HG02870 (cell line): ENCODE data around the gene FGF8.

Experiments used
- ATAC-seq: cut with Tn5 transposase; IDR thresholded peaks from one replicate; pipeline ENCODE4 v1.9.1; 2021; ENCODE audit warnings: mild to moderate bottlenecking, moderate library complexity; ENCODE audit not compliant: unreplicated experiment

The FGF8 gene

GRCh38 chr10:101770331-101771215, 5.3 kb downstream of the FGF8 start:
- no peak for ATAC-seq

DNA sequence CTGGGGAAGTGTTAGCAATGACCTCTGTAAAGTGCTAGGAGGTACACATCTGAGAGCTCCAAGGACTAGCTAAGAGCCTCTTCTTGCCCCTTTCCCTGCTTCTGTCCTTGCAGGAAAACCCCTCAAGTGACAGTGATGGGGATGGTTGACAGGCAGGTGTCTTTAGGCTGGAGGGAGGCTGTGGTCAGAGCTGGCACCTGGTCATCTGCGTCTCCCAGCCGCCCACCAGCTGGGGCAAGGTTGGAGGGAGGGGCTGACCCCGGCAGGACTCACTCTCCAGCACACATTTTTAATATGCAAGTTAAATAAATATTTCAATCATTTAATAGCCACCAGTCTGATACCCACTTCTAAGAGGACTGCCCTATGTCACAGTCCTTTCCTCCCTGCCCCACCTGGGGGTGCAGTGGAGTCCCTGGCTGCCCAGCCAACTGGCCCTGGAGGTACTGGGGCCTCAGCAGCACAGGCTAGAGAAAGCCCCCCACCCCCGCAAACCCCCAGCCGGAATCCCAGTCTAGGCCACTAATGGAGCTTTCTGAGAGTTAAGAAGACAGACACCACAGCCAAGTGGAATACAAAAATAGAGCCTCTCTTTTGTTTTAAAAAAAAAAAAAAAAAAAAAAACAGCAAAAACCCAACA, 6.3 kb downstream of the FGF8 start:
- ATAC-seq = no peak

- ATAC-seq = no peak
Observed at GRCh38 chr10:101768791-101769170, 7.1 kb downstream of the FGF8 start.

- no peak for ATAC-seq
Observed at GRCh38 chr10:101767966-101768790, 7.7 kb downstream of the FGF8 start.

DNA sequence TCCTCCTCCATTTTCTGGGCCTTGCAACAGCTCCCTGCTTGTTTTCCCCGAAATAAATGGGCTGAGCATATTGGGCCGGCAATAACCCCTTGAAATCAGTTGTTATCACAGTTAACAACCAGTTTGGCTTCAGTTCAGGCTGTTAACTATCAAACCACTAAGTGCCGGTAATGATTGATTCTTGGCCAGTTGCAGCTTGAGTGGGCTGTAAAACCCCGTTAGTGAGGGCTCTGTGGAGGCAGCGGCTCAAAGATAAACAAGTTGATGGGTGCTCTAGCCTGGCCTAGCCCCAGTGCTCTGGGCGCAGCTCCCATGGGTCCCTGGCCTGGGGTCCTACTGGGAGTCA, 8.3 kb downstream of the FGF8 start:
- ATAC-seq = no peak

DNA sequence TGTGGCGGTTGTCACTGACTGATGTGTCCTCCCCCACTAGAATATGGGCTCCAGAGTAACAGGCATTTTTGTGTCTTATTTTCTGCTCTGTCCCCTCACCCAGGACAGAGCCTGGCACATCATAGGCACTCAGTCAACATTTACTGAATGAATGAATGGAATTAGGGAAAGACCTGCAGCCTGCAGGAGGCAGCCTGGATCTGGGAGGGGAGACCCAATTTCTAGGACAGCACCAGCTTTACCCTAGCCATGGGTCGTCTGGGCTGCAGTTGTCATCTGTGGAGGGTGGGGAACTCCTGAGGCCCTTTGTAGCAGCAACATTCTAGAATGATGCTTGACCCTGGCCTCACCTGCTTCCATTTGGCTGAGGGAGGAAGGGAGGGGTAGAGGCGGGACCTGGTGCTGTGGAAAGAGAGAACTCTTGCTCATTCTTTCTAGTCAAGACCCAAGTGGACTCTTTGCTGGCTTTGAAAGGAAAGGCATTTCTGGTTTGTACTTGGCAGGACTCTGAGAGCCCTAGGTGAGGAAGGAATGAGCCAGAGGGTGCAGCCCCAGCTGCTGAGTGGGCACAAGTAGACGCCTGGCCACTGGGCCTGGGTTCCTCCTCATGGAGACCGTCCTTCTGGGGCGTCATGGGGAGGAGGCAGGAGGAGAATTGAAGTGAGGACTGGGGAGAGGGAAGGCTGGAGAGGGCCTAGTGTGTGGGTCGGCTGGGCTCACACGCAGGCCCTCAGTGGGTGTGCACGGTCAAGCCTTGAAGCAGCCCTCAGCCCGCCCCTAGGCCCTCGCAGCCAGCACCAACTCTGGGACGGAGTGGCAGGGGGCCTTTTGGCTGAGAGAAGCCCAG, 8.9 kb downstream of the FGF8 start:
- ATAC-seq = no peak

GRCh38 chr10:101766306-101766705, 9.6 kb downstream of the FGF8 start:
- ATAC-seq = no peak

DNA sequence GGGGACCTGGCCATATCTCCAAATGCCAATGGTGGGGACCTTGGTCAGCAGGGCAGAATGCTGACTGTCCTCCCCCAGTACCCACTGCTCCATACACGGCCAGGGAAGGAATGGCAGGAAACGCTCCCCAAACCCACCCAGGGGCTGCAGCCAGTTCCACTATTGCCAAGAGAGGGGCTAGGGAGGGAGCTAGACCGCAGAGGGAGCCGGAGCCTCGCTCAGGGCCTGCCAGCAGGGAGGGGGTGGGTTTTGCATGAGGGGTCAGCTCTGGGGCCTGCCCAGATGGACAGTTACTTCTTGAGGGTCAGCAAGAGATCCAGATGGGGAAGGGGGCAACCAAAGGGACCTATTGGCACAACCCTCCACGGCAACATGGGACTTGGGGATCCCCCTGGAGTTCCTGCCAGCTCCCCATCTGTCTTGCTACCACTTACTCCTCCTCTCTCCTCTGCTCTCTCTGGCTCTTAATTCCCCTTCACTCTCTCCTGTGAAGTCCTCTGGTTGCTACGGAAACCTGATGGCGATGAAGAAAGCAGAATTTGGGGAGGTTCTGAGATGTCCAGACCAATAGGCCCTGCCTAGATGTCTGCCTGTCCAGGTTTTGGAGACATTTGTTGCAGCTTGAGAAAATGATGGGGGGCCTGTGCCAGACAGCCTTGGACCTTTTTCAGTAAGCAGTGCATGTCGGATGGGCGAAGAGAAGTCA, 12.6 kb downstream of the FGF8 start:
- no peak for ATAC-seq

DNA sequence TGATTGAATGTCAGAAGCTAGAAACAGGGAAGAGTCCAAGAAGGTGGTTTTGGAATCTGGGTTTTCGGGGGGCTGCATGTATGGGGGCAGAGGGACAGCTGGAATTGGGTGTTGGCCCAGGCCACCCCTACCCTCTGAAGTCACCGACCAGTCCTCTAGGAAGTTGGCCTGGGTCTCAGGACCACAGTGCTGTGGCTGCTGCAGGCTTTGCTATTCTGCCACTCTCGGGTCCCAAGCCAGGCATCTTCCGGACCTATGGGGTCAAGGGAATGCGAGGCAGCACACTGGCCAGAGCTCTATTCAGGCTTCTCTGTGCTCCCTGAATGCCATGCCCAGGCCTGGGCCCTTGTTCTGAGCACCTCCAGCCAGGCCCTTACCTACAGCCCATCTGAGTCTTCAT, 13.2 kb downstream of the FGF8 start:
- no peak for ATAC-seq

DNA sequence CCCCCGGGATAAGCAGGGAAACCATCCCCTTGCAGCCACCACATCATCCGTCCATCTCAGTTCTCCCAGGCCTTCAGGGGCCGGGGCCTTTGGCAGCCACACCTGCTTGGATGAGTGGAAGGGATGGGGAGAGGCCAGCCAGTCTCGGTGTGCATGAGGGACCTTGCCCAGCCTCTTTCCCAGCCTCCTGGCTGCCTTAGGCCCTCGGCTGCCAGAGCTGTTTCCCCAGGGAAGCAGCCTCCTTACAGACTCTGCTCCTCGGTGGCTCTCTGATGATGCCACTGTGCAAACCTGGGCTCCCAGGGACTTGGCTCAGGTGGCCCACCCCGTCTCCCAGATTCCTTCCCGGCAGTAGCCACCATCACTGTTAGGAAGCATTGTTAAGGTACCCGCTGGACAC, 14.7 kb downstream of the FGF8 start:
- ATAC-seq = no peak

DNA sequence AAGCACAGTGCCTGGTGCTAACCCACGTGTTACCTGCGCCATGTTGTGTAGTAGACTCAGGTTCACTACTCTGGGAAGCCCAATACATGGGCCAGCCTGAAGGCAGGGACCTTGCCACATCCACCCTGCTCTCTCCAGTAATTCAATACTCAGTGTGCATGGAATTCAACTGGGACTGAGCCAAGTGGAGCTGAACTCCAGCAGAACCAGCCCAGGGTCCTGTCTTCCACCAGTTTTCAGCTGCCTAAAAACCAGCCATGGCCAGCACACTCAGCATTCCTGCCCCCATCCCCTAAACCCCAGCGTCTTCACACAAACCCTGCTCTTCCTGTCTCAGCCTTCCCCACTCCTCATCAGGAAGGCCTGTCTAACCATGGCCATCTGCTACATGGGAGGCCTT, 15.4 kb downstream of the FGF8 start:
- no peak for ATAC-seq

DNA sequence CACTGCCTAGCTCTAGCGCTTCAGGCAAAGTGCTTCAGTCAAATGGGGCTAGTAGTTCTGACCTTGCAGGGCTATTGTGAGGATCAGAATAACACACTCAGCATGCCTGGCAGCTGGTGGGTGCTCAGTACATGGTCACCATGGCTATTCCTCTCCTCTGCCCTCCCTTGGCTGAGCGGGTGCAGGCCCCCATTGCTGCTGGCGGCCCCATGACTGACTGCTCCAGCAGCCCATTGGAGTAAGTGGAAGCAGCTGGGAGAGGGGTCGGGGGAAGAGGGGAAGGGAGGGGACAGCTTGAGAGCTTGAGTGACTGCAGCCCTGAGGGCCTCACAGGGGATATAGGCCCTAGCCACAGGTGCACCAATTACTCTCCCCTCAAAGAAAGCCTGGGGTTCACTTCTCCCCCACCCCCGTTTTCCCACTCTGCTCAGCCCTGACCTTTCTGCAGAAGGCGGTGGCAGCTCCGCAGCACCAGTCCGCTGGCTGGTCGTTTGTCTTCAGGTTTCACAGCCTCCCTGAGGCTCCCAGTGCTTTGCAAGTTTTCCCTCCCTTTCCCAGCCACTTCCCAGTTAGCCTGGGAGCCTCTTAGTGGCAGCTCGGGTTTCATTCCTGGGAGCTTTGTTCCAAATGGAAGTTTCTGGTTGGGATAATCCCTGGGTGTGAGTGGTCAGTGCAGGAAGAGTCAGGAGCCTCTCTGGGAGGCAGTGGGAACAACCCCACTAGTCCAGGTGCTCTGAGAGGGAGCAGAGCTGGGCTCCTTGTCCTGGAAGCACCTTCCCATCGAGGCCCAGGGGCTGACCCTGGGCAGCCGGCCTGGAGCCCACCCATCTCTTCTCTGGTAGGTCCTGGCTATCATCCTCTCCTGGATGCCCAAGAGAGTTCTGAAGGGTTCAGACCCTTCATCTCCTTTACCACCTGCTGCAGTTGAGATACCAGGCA, 16.3 kb downstream of the FGF8 start:
- ATAC-seq = no peak

DNA sequence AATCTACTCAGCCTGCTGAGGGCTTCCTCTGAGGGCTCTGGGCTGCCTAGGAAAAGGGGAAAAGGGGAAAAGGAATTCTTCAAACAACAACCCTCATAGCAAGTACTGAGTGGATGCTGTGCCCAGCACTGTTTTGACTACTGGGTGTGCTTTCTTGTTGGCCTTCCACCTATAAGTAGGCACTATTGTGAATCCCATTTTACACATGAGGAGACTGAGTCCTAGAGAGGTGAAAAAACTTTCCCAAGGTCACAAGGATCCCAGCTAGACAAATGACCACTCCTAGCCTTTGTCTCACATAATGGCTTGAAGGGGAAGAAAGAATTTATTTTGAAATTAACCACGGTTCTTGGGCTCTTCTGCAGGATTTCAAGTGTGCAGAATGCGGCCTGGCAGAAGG, 17.1 kb downstream of the FGF8 start:
- ATAC-seq = no peak

- no peak for ATAC-seq
Observed at GRCh38 chr10:101752241-101752640, 23.7 kb downstream of the FGF8 start.

- ATAC-seq = no peak
Observed at GRCh38 chr10:101749047-101750016, 26.6 kb downstream of the FGF8 start.

GRCh38 chr10:101748496-101748895, 27.4 kb downstream of the FGF8 start:
- no peak for ATAC-seq

- ATAC-seq = no peak
Observed at GRCh38 chr10:101745074-101745696, 30.7 kb downstream of the FGF8 start.

DNA sequence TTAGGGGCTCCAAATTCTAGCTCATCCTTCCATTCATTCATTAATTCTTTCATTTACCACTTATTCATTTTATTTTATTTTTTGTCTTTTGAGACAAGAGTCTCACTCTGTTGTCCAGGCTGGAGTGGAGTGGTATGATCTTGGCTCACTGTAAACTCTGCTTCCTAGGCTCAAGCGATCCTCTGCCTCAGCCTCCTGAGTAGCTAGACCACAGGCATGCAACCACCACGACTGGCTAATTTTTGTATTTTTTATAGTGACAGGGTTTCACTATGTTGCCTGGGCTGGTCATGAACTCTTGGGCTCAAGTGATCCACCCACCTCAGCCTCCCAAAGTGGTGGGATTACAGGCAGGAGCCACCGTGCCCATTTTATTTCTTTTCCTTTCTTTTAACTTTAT, 31.6 kb downstream of the FGF8 start:
- no peak for ATAC-seq
